K562 (cell line): ENCODE measurements around the gene MCTS1. TPM values are rescaled to one million over a fixed set of nuclear protein-coding genes. Genes with fewer than 3 reads are reported as not detected.

Source experiments
- ARID2 ChIP-seq: fragments of 450-650 bp; IDR thresholded peaks from 2 replicates; pipeline ENCODE4 v1.6.1; 2017; ENCODE audit warnings: antibody characterized with exemption, mild to moderate bottlenecking
- BDP1 ChIP-seq: IDR thresholded peaks from 3 replicates; pipeline ENCODE4 v1.6.1; 2011; ENCODE audit not compliant: insufficient read length, insufficient read depth
- CREB1 ChIP-seq, 2 experiments: sonication (generic) in 1 of 2; formaldehyde crosslinking in 1 of 2; IDR thresholded peaks; 2 replicates each; pipeline versions ENCODE4 v1.6.1 to v1.8.0; 2012 to 2022; ENCODE audit warnings: inconsistent platforms in 1 of 2, mild to moderate bottlenecking in 1 of 2, missing genetic modification reagents in 1 of 2, moderate library complexity in 1 of 2
- DPF2 ChIP-seq: fragments of 450-650 bp; IDR thresholded peaks from 2 replicates; pipeline ENCODE4 v1.6.1; 2016
- ERF ChIP-seq: fragments of 450-650 bp; formaldehyde crosslinking; IDR thresholded peaks from 2 replicates; pipeline ENCODE4 v1.4.0; 2020; ENCODE audit warnings: mild to moderate bottlenecking, mixed read lengths
- MAZ ChIP-seq, 2 experiments: fragments of 450-650 bp in 1 of 2; sonication (generic) in 1 of 2; formaldehyde crosslinking; IDR thresholded peaks in 1 of 2; conservative IDR thresholded peaks in 1 of 2; 2 replicates each; pipeline versions ENCODE4 v1.4.0 to v1.5.0; 2020; ENCODE audit warnings: mild to moderate bottlenecking in 1 of 2, missing genetic modification reagents in 1 of 2
- MCM3 ChIP-seq: fragments of 450-650 bp; IDR thresholded peaks from 2 replicates; pipeline ENCODE4 v1.6.1; 2016
- NR2C1 ChIP-seq, 2 experiments: fragments of 450-650 bp; IDR thresholded peaks; 2 replicates each; pipeline ENCODE4 v1.6.1; 2017; ENCODE audit warnings: mild to moderate bottlenecking in 2 of 2, antibody characterized with exemption in 1 of 2, inconsistent platforms in 1 of 2, missing compliant biosample characterization in 1 of 2, missing genetic modification characterization in 1 of 2
- PHF8 ChIP-seq: fragments of 200-600 bp; sonication (generic); IDR thresholded peaks from 2 replicates; pipeline ENCODE4 v1.6.1; 2012; ENCODE audit warnings: mixed run types, mild to moderate bottlenecking, inconsistent platforms, low read length, moderate library complexity, borderline replicate concordance
- PPARD ChIP-seq: fragments of 250-450 bp; sonication (Bioruptor Pico); IDR thresholded peaks from 2 replicates; pipeline ENCODE4 v1.8.0; 2022; ENCODE audit warnings: inconsistent platforms, mild to moderate bottlenecking, moderate library complexity
- RAD21 ChIP-seq, 2 experiments: fragments of 250-450 bp in 1 of 2; fragments of 450-650 bp in 1 of 2; sonication (Bioruptor Pico) in 1 of 2; formaldehyde crosslinking in 1 of 2; IDR thresholded peaks in 1 of 2; conservative IDR thresholded peaks in 1 of 2; 2 replicates each; pipeline versions ENCODE4 v1.4.0 to v1.8.0; 2020 to 2022; ENCODE audit warnings: mild to moderate bottlenecking in 2 of 2, moderate library complexity in 1 of 2
- RBM14 ChIP-seq: fragments of 200-400 bp; formaldehyde crosslinking; IDR thresholded peaks from 2 replicates; pipeline ENCODE4 v1.6.1; 2018; ENCODE audit warnings: low read depth, mild to moderate bottlenecking, low read length, moderate library complexity, borderline replicate concordance; ENCODE audit not compliant: insufficient read depth
- RFX7 ChIP-seq: fragments of 250-450 bp; sonication (Bioruptor Pico); IDR thresholded peaks from 2 replicates; pipeline ENCODE4 v1.5.1; 2021; ENCODE audit warnings: mild to moderate bottlenecking
- SIX5 ChIP-seq, 2 experiments: IDR thresholded peaks; 2 replicates each; pipeline ENCODE4 v1.6.1; 2011; ENCODE audit warnings: low read length in 2 of 2, borderline replicate concordance in 1 of 2, low read depth in 1 of 2, mild to moderate bottlenecking in 1 of 2, moderate library complexity in 1 of 2; ENCODE audit not compliant: insufficient read depth in 1 of 2
- TAF9B ChIP-seq: fragments of 450-650 bp; IDR thresholded peaks from 2 replicates; pipeline ENCODE4 v1.6.1; 2018; ENCODE audit warnings: mild to moderate bottlenecking; ENCODE audit not compliant: partially characterized antibody
- TBP ChIP-seq: optimal IDR thresholded peaks from 2 replicates; pipeline ENCODE3; 2011; ENCODE audit warnings: low read depth, low read length, improper control_type of control experiment
- ZNF354B ChIP-seq: fragments of 250-450 bp; sonication (Bioruptor Pico); IDR thresholded peaks from 2 replicates; pipeline ENCODE4 v1.4.0; 2020
- ZNF583 ChIP-seq: fragments of 250-450 bp; sonication (Bioruptor Pico); IDR thresholded peaks from 2 replicates; pipeline ENCODE4 v1.4.0; 2020
- ZNF830 ChIP-seq: fragments of 250-450 bp; sonication (Bioruptor Pico); IDR thresholded peaks from 2 replicates; pipeline ENCODE4 v1.5.0; 2021; ENCODE audit warnings: mild to moderate bottlenecking
- polyA plus RNA-seq, 8 experiments: library from polyadenylated mRNA; depleted of rRNA in 4 of 8; stranded (reverse) in 5 of 8; unstranded in 3 of 8; fragments of >200 nt; fragmentation: Nextera tagmentation in 2 of 8; fragmentation: Illumina TruSeq in 1 of 8; extraction: Ambion mirVana in 2 of 8; extraction: Trizol in 1 of 8; gene quantifications; 2 replicates each; pipeline versions ENCODE4 v1.2.1 to v1.2.3, GENCODE V29; 2011 to 2014; ENCODE audit warnings: inconsistent platforms in 1 of 8, missing spikeins in 1 of 8
- total RNA-seq, 7 experiments: library from RNA; depleted of rRNA in 6 of 7; stranded (reverse); fragments of >200 nt in 6 of 7; fragmentation: Illumina TruSeq in 2 of 7; extraction: Trizol in 2 of 7; gene quantifications; 2 replicates each; pipeline versions ENCODE4 v1.2.1 to v1.2.3, GENCODE V29; 2011 to 2021; ENCODE audit warnings: low replicate concordance in 1 of 7
- TF ChIP-seq, protein P1 (sequence below): fragments of 450-650 bp; IDR thresholded peaks from 2 replicates; pipeline ENCODE4 v1.6.1; 2016; ENCODE audit warnings: antibody characterized with exemption
- TF ChIP-seq, protein P2 (sequence below): fragments of 250-450 bp; sonication (Bioruptor Pico); IDR thresholded peaks from 2 replicates; pipeline ENCODE4 v1.8.0; 2022; ENCODE audit warnings: inconsistent platforms
- TF ChIP-seq, protein P3 (sequence below): fragments of 450-650 bp; IDR thresholded peaks from 2 replicates; pipeline ENCODE4 v1.6.1; 2014; ENCODE audit warnings: low read depth, mild to moderate bottlenecking, moderate library complexity, borderline replicate concordance

MCTS1 gene
- total and polyA plus RNA-seq, 9 of the 15 experiments (the other 6 are each of a cell fraction or from before 2014, with no cell fraction given): 65.3 to 300 (median 152) TPM

DNA sequence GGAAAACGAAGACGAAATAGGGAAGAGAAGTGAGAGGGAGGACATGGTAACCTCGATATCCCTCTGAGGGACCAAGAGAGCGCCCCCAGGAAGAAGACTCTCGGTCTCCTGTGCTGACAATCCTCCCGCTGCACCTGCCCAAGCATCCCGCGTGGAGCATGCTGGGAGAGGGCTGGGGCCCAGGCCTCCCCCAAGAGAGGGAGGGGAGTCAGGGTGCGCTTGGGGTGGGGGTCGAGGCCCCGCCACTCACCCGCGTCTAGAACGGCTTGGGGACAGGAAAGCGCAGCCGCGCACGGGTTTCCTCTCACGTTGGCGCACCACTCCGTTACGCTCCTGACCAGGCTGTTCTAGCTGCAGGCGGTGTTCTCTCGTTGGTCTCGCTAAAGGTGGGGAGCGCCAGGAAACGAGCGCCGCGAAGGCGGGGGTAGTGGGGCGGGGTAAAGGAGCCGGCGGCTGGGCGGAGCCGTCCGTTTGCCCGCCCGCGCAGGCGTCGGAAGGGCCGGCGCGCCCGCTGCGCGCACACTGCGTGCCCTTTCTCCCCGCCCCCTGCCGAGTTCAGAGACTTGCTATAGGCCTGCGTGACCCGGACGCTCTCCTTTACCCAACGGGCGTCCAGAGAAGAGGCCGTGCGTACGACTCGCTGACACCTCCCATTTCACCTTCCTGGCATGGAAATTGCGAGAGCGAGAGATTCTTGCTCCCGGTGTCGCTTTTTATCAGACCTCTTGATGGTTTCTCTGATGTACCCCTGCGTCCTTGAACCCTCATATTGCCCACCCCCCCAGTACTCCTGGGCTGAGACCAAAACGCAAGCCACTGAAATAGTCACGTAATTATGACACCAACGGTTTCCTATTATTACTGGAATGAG is 26.0 kb downstream of the MCTS1 start, which contains the start of gene C1GALT1C1 (continued):
- TF ChIP-seq RAD21 (CRISPR knock-in tag; conservative IDR thresholded peaks at IDR 0.05 in 1 of 2, IDR thresholded peaks at IDR 0.05 in 1 of 2) (no peak), RFX7 (CRISPR knock-in tag) (no peak), BDP1 (no peak), SIX5 (IDR thresholded peaks at IDR 0.05; ENCODE audit: borderline replicate concordance in 1 of 2, insufficient read depth in 1 of 2, low read depth in 1 of 2, low read length in 2 of 2) (no peak), PPARD (no peak), TAF9B (peak; percentile 8), ZNF583 (no peak), RBM14 (no peak), MCM3 (no peak), ZNF354B (CRISPR knock-in tag) (no peak), DPF2 (no peak), NR2C1 (IDR thresholded peaks at IDR 0.05) (peak; percentile 77; the same call in 1 of the 2 replicates), NR2C1 (tag; IDR thresholded peaks at IDR 0.05) (peak; percentile 77), MAZ (CRISPR knock-in tag; conservative IDR thresholded peaks at IDR 0.05 in 1 of 2, IDR thresholded peaks at IDR 0.05 in 1 of 2) (peak; percentile 93 to 98), CREB1 (IDR thresholded peaks at IDR 0.05) (peak; percentile 76), CREB1 (CRISPR knock-in tag; IDR thresholded peaks at IDR 0.05) (peak; percentile 81; the same call in 1 of the 2 replicates), TBP (peak; percentile 86), ARID2 (no peak), ZNF830 (CRISPR knock-in tag) (no peak), PHF8 (peak; percentile 87), ERF (no peak)
- TF ChIP-seq, protein P1, sequence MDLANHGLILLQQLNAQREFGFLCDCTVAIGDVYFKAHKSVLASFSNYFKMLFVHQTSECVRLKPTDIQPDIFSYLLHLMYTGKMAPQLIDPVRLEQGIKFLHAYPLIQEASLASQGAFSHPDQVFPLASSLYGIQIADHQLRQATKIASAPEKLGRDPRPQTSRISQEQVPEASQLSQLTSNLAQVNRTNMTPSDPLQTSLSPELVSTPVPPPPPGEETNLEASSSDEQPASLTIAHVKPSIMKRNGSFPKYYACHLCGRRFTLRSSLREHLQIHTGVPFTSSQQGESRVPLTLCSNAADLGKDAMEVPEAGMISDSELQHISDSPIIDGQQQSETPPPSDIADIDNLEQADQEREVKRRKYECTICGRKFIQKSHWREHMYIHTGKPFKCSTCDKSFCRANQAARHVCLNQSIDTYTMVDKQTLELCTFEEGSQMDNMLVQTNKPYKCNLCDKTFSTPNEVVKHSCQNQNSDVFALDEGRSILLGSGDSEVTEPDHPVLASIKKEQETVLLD: peak; percentile 77
- TF ChIP-seq, protein P2, sequence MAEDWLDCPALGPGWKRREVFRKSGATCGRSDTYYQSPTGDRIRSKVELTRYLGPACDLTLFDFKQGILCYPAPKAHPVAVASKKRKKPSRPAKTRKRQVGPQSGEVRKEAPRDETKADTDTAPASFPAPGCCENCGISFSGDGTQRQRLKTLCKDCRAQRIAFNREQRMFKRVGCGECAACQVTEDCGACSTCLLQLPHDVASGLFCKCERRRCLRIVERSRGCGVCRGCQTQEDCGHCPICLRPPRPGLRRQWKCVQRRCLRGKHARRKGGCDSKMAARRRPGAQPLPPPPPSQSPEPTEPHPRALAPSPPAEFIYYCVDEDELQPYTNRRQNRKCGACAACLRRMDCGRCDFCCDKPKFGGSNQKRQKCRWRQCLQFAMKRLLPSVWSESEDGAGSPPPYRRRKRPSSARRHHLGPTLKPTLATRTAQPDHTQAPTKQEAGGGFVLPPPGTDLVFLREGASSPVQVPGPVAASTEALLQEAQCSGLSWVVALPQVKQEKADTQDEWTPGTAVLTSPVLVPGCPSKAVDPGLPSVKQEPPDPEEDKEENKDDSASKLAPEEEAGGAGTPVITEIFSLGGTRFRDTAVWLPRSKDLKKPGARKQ (CRISPR knock-in tag): no peak
- TF ChIP-seq, protein P3, sequence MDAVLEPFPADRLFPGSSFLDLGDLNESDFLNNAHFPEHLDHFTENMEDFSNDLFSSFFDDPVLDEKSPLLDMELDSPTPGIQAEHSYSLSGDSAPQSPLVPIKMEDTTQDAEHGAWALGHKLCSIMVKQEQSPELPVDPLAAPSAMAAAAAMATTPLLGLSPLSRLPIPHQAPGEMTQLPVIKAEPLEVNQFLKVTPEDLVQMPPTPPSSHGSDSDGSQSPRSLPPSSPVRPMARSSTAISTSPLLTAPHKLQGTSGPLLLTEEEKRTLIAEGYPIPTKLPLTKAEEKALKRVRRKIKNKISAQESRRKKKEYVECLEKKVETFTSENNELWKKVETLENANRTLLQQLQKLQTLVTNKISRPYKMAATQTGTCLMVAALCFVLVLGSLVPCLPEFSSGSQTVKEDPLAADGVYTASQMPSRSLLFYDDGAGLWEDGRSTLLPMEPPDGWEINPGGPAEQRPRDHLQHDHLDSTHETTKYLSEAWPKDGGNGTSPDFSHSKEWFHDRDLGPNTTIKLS: peak; percentile 36; the same call in 1 of the 2 replicates
